Measurements from ENCODE around the gene ZBTB20.

The ZBTB20 gene

GRCh38 chr3:114666623-114667022 is 480.5 kb downstream of the ZBTB20 start:
- in situ Hi-C loops (cut with MboI; ENCODE audit: low sequenced_read_pairs, unreplicated experiment), result no loop called here
- TF ChIP-seq CTCF (IDR thresholded peaks at IDR 0.05; ENCODE audit: borderline replicate concordance, control extremely low read depth, extremely low read depth, insufficient read depth, missing control alignments), result no peak
- DNase-seq (ENCODE audit: low spot score), result no peak

GRCh38 chr3:114664006-114664405 is 483.1 kb downstream of the ZBTB20 start:
- DNase-seq (ENCODE audit: low spot score), result no peak
- in situ Hi-C loops (cut with MboI; ENCODE audit: low sequenced_read_pairs, unreplicated experiment), result no loop called here
- no peak for TF ChIP-seq CTCF (IDR thresholded peaks at IDR 0.05; ENCODE audit: borderline replicate concordance, control extremely low read depth, extremely low read depth, insufficient read depth, missing control alignments)

GRCh38 chr3:114660808-114661207 is 486.3 kb downstream of the ZBTB20 start:
- TF ChIP-seq CTCF (IDR thresholded peaks at IDR 0.05; ENCODE audit: borderline replicate concordance, control extremely low read depth, extremely low read depth, insufficient read depth, missing control alignments), result no peak
- DNase-seq (ENCODE audit: low spot score), result no peak
- in situ Hi-C loops (cut with MboI; ENCODE audit: low sequenced_read_pairs, unreplicated experiment), result no loop called here

- in situ Hi-C loops (cut with MboI; ENCODE audit: low sequenced_read_pairs, unreplicated experiment), result no loop called here
- no peak for TF ChIP-seq CTCF (IDR thresholded peaks at IDR 0.05; ENCODE audit: borderline replicate concordance, control extremely low read depth, extremely low read depth, insufficient read depth, missing control alignments)
- no peak for DNase-seq (ENCODE audit: low spot score)
These were observed 487.0 kb downstream of the ZBTB20 start for GRCh38 chr3:114660124-114660523.

GRCh38 chr3:114659109-114660061 is 487.7 kb downstream of the ZBTB20 start:
- TF ChIP-seq CTCF (IDR thresholded peaks at IDR 0.05; ENCODE audit: borderline replicate concordance, control extremely low read depth, extremely low read depth, insufficient read depth, missing control alignments), result no peak
- in situ Hi-C loops (cut with MboI; ENCODE audit: low sequenced_read_pairs, unreplicated experiment), result no loop called here
- no peak for DNase-seq (ENCODE audit: low spot score)

- TF ChIP-seq CTCF (IDR thresholded peaks at IDR 0.05; ENCODE audit: borderline replicate concordance, control extremely low read depth, extremely low read depth, insufficient read depth, missing control alignments), result no peak
- no peak for DNase-seq (ENCODE audit: low spot score)
- in situ Hi-C loops (cut with MboI; ENCODE audit: low sequenced_read_pairs, unreplicated experiment), result no loop called here
These were observed 495.5 kb downstream of the ZBTB20 start for GRCh38 chr3:114651555-114651954.

Data from GM13976 (cell line).